Measurements from ENCODE around the gene NAA15.
"Not testable (repeated sequence)": the region's sequence is repeated elsewhere in the genome, so short reads cannot be mapped to it uniquely, and the experiment has no call there.

NAA15 gene

GRCh38 chr4:139301113-139301820, at the start of gene NAA15:
NAA15 (plus strand) TSS chr4:139301505; CDS start chr4:139301778, 273 bp downstream.
- peaks cover 65% of the 10 kb centered on the region for H3K4me1 Mint-ChIP-seq (ENCODE audit: low read depth)
- no peaks in the 10 kb centered on the region for H3K9me3 Mint-ChIP-seq
- peak within 1 kb of the TSS; percentile 100 for H3K27ac Mint-ChIP-seq
- peaks cover 43% of the 10 kb centered on the region for H3K36me3 Mint-ChIP-seq (ENCODE audit: low read depth)
- peak within 1 kb of the TSS; percentile 99 for H3K4me3 Mint-ChIP-seq
- H3K27me3 Mint-ChIP-seq = no peaks in the 10 kb centered on the region

- Mint-ChIP-seq H3K27ac (no peak overlapping the region), H3K4me1 (ENCODE audit: low read depth) (no peaks in the 10 kb centered on the region), H3K27me3 (no peaks in the 10 kb centered on the region), H3K4me3 (no peak overlapping the region), H3K9me3 (no peaks in the 10 kb centered on the region), H3K36me3 (ENCODE audit: low read depth) (no peaks in the 10 kb centered on the region)
These were observed 48.3 kb upstream of the NAA15 start for GRCh38 chr4:139253046-139253445.

- no peak overlapping the region for H3K27ac Mint-ChIP-seq
- H3K27me3 Mint-ChIP-seq = no peaks in the 10 kb centered on the region
- H3K4me3 Mint-ChIP-seq = no peak overlapping the region
- no peaks in the 10 kb centered on the region for H3K9me3 Mint-ChIP-seq
- H3K36me3 Mint-ChIP-seq (ENCODE audit: low read depth) = no peaks in the 10 kb centered on the region
- H3K4me1 Mint-ChIP-seq (ENCODE audit: low read depth) = no peaks in the 10 kb centered on the region
These were observed 47.6 kb upstream of the NAA15 start for GRCh38 chr4:139253713-139254112.

GRCh38 chr4:139255581-139255980, 45.7 kb upstream of the NAA15 start:
- H3K27ac Mint-ChIP-seq; H3K4me3 Mint-ChIP-seq; H3K27me3 Mint-ChIP-seq; H3K4me1 Mint-ChIP-seq (ENCODE audit: low read depth); H3K36me3 Mint-ChIP-seq (ENCODE audit: low read depth); H3K9me3 Mint-ChIP-seq: not testable (repeated sequence)

- Mint-ChIP-seq H3K27me3 (no peaks in the 10 kb centered on the region), H3K4me3 (no peak overlapping the region), H3K27ac (no peak overlapping the region), H3K36me3 (ENCODE audit: low read depth) (no peaks in the 10 kb centered on the region), H3K4me1 (ENCODE audit: low read depth) (no peaks in the 10 kb centered on the region), H3K9me3 (no peaks in the 10 kb centered on the region)
These were observed 45.0 kb upstream of the NAA15 start for GRCh38 chr4:139256349-139256748.

GRCh38 chr4:139265654-139266053, 35.7 kb upstream of the NAA15 start:
- H3K4me3 Mint-ChIP-seq = no peak overlapping the region
- no peak overlapping the region for H3K27ac Mint-ChIP-seq
- H3K27me3 Mint-ChIP-seq = no peaks in the 10 kb centered on the region
- H3K36me3 Mint-ChIP-seq (ENCODE audit: low read depth) = no peaks in the 10 kb centered on the region
- no peaks in the 10 kb centered on the region for H3K9me3 Mint-ChIP-seq
- H3K4me1 Mint-ChIP-seq (ENCODE audit: low read depth) = peaks cover 21% of the 10 kb centered on the region

GRCh38 chr4:139266208-139266582, 35.1 kb upstream of the NAA15 start:
- Mint-ChIP-seq H3K9me3 (no peaks in the 10 kb centered on the region), H3K4me1 (ENCODE audit: low read depth) (peaks cover 21% of the 10 kb centered on the region), H3K4me3 (peak overlapping the region; percentile 71), H3K36me3 (ENCODE audit: low read depth) (no peaks in the 10 kb centered on the region), H3K27ac (peak overlapping the region; percentile 90), H3K27me3 (no peaks in the 10 kb centered on the region)

- H3K27ac Mint-ChIP-seq = peak overlapping the region; percentile 90
- H3K9me3 Mint-ChIP-seq = no peaks in the 10 kb centered on the region
- H3K4me3 Mint-ChIP-seq = peak overlapping the region; percentile 71
- H3K27me3 Mint-ChIP-seq = no peaks in the 10 kb centered on the region
- peaks cover 21% of the 10 kb centered on the region for H3K4me1 Mint-ChIP-seq (ENCODE audit: low read depth)
- H3K36me3 Mint-ChIP-seq (ENCODE audit: low read depth) = no peaks in the 10 kb centered on the region
These were observed 34.6 kb upstream of the NAA15 start for GRCh38 chr4:139266583-139267257.

GRCh38 chr4:139267301-139267700, 34.0 kb upstream of the NAA15 start:
- Mint-ChIP-seq H3K4me1 (ENCODE audit: low read depth) (peaks cover 21% of the 10 kb centered on the region), H3K36me3 (ENCODE audit: low read depth) (no peaks in the 10 kb centered on the region), H3K27ac (peak overlapping the region; percentile 90), H3K27me3 (no peaks in the 10 kb centered on the region), H3K9me3 (no peaks in the 10 kb centered on the region), H3K4me3 (peak overlapping the region; percentile 71)

GRCh38 chr4:139273835-139274234, 27.5 kb upstream of the NAA15 start:
- Mint-ChIP-seq H3K27me3 (peaks cover 30% of the 10 kb centered on the region), H3K9me3 (no peaks in the 10 kb centered on the region), H3K27ac (no peak overlapping the region), H3K36me3 (ENCODE audit: low read depth) (no peaks in the 10 kb centered on the region), H3K4me3 (no peak overlapping the region), H3K4me1 (ENCODE audit: low read depth) (peaks cover 4% of the 10 kb centered on the region)

GRCh38 chr4:139274790-139275189, 26.5 kb upstream of the NAA15 start:
- Mint-ChIP-seq H3K36me3 (ENCODE audit: low read depth) (no peaks in the 10 kb centered on the region), H3K4me3 (no peak overlapping the region), H3K27ac (no peak overlapping the region), H3K4me1 (ENCODE audit: low read depth) (peaks cover 9% of the 10 kb centered on the region), H3K9me3 (no peaks in the 10 kb centered on the region), H3K27me3 (peaks cover 40% of the 10 kb centered on the region)

GRCh38 chr4:139275281-139275735, 26.0 kb upstream of the NAA15 start:
- Mint-ChIP-seq H3K4me3 (no peak overlapping the region), H3K27me3 (peaks cover 45% of the 10 kb centered on the region), H3K9me3 (no peaks in the 10 kb centered on the region), H3K36me3 (ENCODE audit: low read depth) (no peaks in the 10 kb centered on the region), H3K27ac (no peak overlapping the region), H3K4me1 (ENCODE audit: low read depth) (peaks cover 9% of the 10 kb centered on the region)

GRCh38 chr4:139278485-139278884, 22.8 kb upstream of the NAA15 start:
- no peak overlapping the region for H3K27ac Mint-ChIP-seq
- peaks cover 9% of the 10 kb centered on the region for H3K4me1 Mint-ChIP-seq (ENCODE audit: low read depth)
- peak overlapping the region; percentile 78 for H3K4me3 Mint-ChIP-seq
- no peaks in the 10 kb centered on the region for H3K36me3 Mint-ChIP-seq (ENCODE audit: low read depth)
- H3K27me3 Mint-ChIP-seq = peaks cover 58% of the 10 kb centered on the region
- no peaks in the 10 kb centered on the region for H3K9me3 Mint-ChIP-seq

- Mint-ChIP-seq H3K27me3 (peaks cover 58% of the 10 kb centered on the region), H3K27ac (no peak overlapping the region), H3K36me3 (ENCODE audit: low read depth) (peaks cover 3% of the 10 kb centered on the region), H3K4me3 (peak overlapping the region; percentile 78), H3K4me1 (ENCODE audit: low read depth) (peaks cover 9% of the 10 kb centered on the region), H3K9me3 (no peaks in the 10 kb centered on the region)
These were observed 22.2 kb upstream of the NAA15 start for GRCh38 chr4:139278912-139279759.
